IMR-90 (cell line): ENCODE measurements around the gene MTA1. TPM values are rescaled to one million over a fixed set of nuclear protein-coding genes. Genes with fewer than 3 reads are reported as not detected.

ENCODE experiments used
- ATAC-seq: fragments of 200-7000 bp; cut with Tn5 transposase; 2 replicates; pipeline ENCODE4 v1.9.1; 2020; ENCODE audit warnings: low read depth, mild to moderate bottlenecking, moderate library complexity
- BruUV-seq: library from RNA; stranded (reverse); fragments of 400-500 nt; replicated peaks from 2 replicates; lab custom pipeline; 2021; lab: Mats Ljungman, UMichigan
- CTCF ChIA-PET: fragments of 300-600 bp; formaldehyde crosslinking; extraction: SDS; loops from one replicate; lab custom pipeline; 2021; ENCODE audit warnings: antibody characterized with exemption; lab: Yijun Ruan, JAX
- POLR2A ChIA-PET: fragments of 300-600 bp; sonication (Branson Sonifier 250); formaldehyde crosslinking; loops from one replicate; lab custom pipeline; 2022; ENCODE audit warnings: antibody characterized with exemption; ENCODE audit not compliant: unreplicated experiment; lab: Charles Lee
- DNase-seq: peaks from one replicate; pipeline ENCODE4 v3.0.0; 2013
- H2AFZ ChIP-seq: replicated peaks from 2 replicates; pipeline ENCODE3; 2013; ENCODE audit warnings: low read length, mild to moderate bottlenecking; ENCODE audit not compliant: poor library complexity
- H2AK5ac ChIP-seq: 2 replicates; pipeline ENCODE4 v1.6.1; 2013; ENCODE audit warnings: low read depth, low read length, inconsistent platforms
- H2AK9ac ChIP-seq: replicated peaks from 2 replicates; pipeline ENCODE3; 2013; ENCODE audit warnings: mild to moderate bottlenecking, low read depth, low read length, moderate library complexity; ENCODE audit not compliant: poor library complexity
- H2BK120ac ChIP-seq: 2 replicates; pipeline ENCODE4 v1.6.1; 2013; ENCODE audit warnings: low read depth, low read length, inconsistent platforms
- H2BK15ac ChIP-seq: 3 replicates; pipeline ENCODE4 v1.6.1; 2013; ENCODE audit warnings: low read depth, low read length, inconsistent platforms
- H2BK20ac ChIP-seq: 2 replicates; pipeline ENCODE4 v1.6.1; 2013; ENCODE audit warnings: low read depth, mild to moderate bottlenecking, inconsistent platforms, low read length, moderate library complexity
- H2BK5ac ChIP-seq: 2 replicates; pipeline ENCODE4 v1.6.1; 2013; ENCODE audit warnings: mild to moderate bottlenecking, low read depth, low read length, inconsistent platforms; ENCODE audit not compliant: poor library complexity, severe bottlenecking
- H3K14ac ChIP-seq: replicated peaks from 2 replicates; pipeline ENCODE4 v1.6.1; 2013; ENCODE audit warnings: low read depth, low read length, inconsistent platforms
- H3K18ac ChIP-seq: 2 replicates; pipeline ENCODE4 v1.6.1; 2013; ENCODE audit warnings: low read depth, low read length, control low read depth
- H3K23ac ChIP-seq: 2 replicates; pipeline ENCODE4 v1.6.1; 2013; ENCODE audit warnings: low read depth, low read length, inconsistent platforms
- H3K27ac ChIP-seq: 2 replicates; pipeline ENCODE4 v1.5.1; 2013; ENCODE audit warnings: mild to moderate bottlenecking, control low read depth, low read length; ENCODE audit not compliant: insufficient read depth
- H3K27me3 ChIP-seq: 2 replicates; pipeline ENCODE4 v1.6.1; 2013; ENCODE audit warnings: low read length; ENCODE audit not compliant: control insufficient read depth, insufficient read depth
- H3K36me3 ChIP-seq: 2 replicates; pipeline ENCODE4 v1.6.1; 2013; ENCODE audit warnings: low read length, mixed read lengths; ENCODE audit not compliant: control insufficient read depth, insufficient read depth
- H3K4ac ChIP-seq: 2 replicates; pipeline ENCODE4 v1.6.1; 2013; ENCODE audit warnings: low read depth, low read length, inconsistent platforms
- H3K4me1 ChIP-seq: 2 replicates; pipeline ENCODE4 v1.6.1; 2013; ENCODE audit warnings: low read length, mixed read lengths; ENCODE audit not compliant: control insufficient read depth, insufficient read depth
- H3K4me2 ChIP-seq: 2 replicates; pipeline ENCODE4 v1.6.1; 2013; ENCODE audit warnings: low read depth, mild to moderate bottlenecking, control low read depth, low read length, moderate library complexity
- H3K4me3 ChIP-seq: 2 replicates; pipeline ENCODE4 v1.5.1; 2013; ENCODE audit warnings: low read depth, mild to moderate bottlenecking, control low read depth, low read length, moderate library complexity; ENCODE audit not compliant: insufficient read depth
- H3K56ac ChIP-seq: 2 replicates; pipeline ENCODE4 v1.6.1; 2013; ENCODE audit warnings: low read length, inconsistent platforms; ENCODE audit not compliant: insufficient read depth; ENCODE audit errors: extremely low read depth
- H3K79me1 ChIP-seq, 2 experiments: 2 replicates each; pipeline ENCODE4 v1.6.1; 2013; ENCODE audit warnings: low read length in 2 of 2, inconsistent platforms in 1 of 2, low read depth in 1 of 2
- H3K9ac ChIP-seq: 2 replicates; pipeline ENCODE4 v1.6.1; 2013; ENCODE audit warnings: low read depth, low read length, control low read depth
- H3K9me1 ChIP-seq: 2 replicates; pipeline ENCODE4 v1.6.1; 2013; ENCODE audit warnings: low read length, inconsistent platforms; ENCODE audit not compliant: insufficient read depth
- H3K9me3 ChIP-seq: 2 replicates; pipeline ENCODE4 v1.6.1; 2013; ENCODE audit warnings: low read length; ENCODE audit not compliant: control insufficient read depth, insufficient read depth
- H4K20me1 ChIP-seq: 2 replicates; pipeline ENCODE4 v1.6.1; 2013; ENCODE audit warnings: low read length, inconsistent platforms; ENCODE audit not compliant: insufficient read depth
- H4K5ac ChIP-seq: 2 replicates; pipeline ENCODE4 v1.6.1; 2013; ENCODE audit warnings: mild to moderate bottlenecking, low read depth, low read length, control low read depth
- H4K8ac ChIP-seq, 2 experiments: 2 replicates each; pipeline ENCODE4 v1.6.1; 2013; ENCODE audit warnings: low read depth in 2 of 2, low read length in 2 of 2, control low read depth in 1 of 2, inconsistent platforms in 1 of 2
- H4K91ac ChIP-seq: 2 replicates; pipeline ENCODE4 v1.6.1; 2013; ENCODE audit warnings: low read depth, low read length, inconsistent platforms; ENCODE audit not compliant: insufficient read depth
- BHLHE40 ChIP-seq: fragments of 150-350 bp; IDR thresholded peaks from 2 replicates; pipeline ENCODE4 v1.6.1; 2016; ENCODE audit warnings: mild to moderate bottlenecking, low read depth, low read length
- CEBPB ChIP-seq: IDR thresholded peaks from 2 replicates; pipeline ENCODE4 v1.6.1; 2012; ENCODE audit warnings: low read depth, low read length, improper control_type of control experiment
- CHD1 ChIP-seq: IDR thresholded peaks from 2 replicates; pipeline ENCODE4 v1.6.1; 2012; ENCODE audit warnings: low read depth, low read length, improper control_type of control experiment
- CTCF ChIP-seq: conservative IDR thresholded peaks from 2 replicates; pipeline ENCODE4 v1.5.1; 2012; ENCODE audit warnings: mild to moderate bottlenecking, low read depth, low read length, improper control_type of control experiment
- FOS ChIP-seq: fragments of 150-350 bp; IDR thresholded peaks from 2 replicates; pipeline ENCODE4 v1.6.1; 2016; ENCODE audit warnings: low read depth, low read length
- MAFK ChIP-seq: IDR thresholded peaks from 2 replicates; pipeline ENCODE4 v1.6.1; 2012; ENCODE audit warnings: low read depth, low read length, improper control_type of control experiment
- MAZ ChIP-seq: IDR thresholded peaks from 2 replicates; pipeline ENCODE4 v1.6.1; 2012; ENCODE audit warnings: low read depth, mild to moderate bottlenecking, low read length, improper control_type of control experiment, moderate library complexity, borderline replicate concordance
- MXI1 ChIP-seq: IDR thresholded peaks from 2 replicates; pipeline ENCODE4 v1.6.1; 2012; ENCODE audit warnings: low read depth, mild to moderate bottlenecking, low read length, moderate library complexity, borderline replicate concordance
- NFE2L2 ChIP-seq: fragments of 150-350 bp; IDR thresholded peaks from 2 replicates; pipeline ENCODE4 v1.6.1; 2016; ENCODE audit warnings: low read depth, mild to moderate bottlenecking, low read length
- POLR2A ChIP-seq: IDR thresholded peaks from 2 replicates; pipeline ENCODE4 v1.6.1; 2012; ENCODE audit warnings: mild to moderate bottlenecking, low read depth, low read length
- RAD21 ChIP-seq: IDR thresholded peaks from 2 replicates; pipeline ENCODE4 v1.6.1; 2012; ENCODE audit warnings: low read length, improper control_type of control experiment
- RCOR1 ChIP-seq: IDR thresholded peaks from 2 replicates; pipeline ENCODE4 v1.6.1; 2012; ENCODE audit warnings: mild to moderate bottlenecking, low read length, improper control_type of control experiment; ENCODE audit not compliant: insufficient replicate concordance
- RFX5 ChIP-seq: IDR thresholded peaks from 2 replicates; pipeline ENCODE4 v1.8.0; 2012; ENCODE audit warnings: low read depth, mild to moderate bottlenecking, low read length, moderate library complexity
- SMC3 ChIP-seq: fragments of 150-350 bp; IDR thresholded peaks from 2 replicates; pipeline ENCODE4 v1.6.1; 2016; ENCODE audit warnings: low read depth, mild to moderate bottlenecking, antibody characterized with exemption, low read length, moderate library complexity
- WGBS, 2 experiments: methylation state at CpG; one replicate each; pipeline versions ENCODE4 v1.1.5 to v1.1.7; 2013; ENCODE audit warnings: missing lambda C conversion rate in 2 of 2; ENCODE audit not compliant: insufficient read length in 1 of 2; ENCODE audit errors: extremely low coverage in 2 of 2; 5-methylcytosine and 5-hydroxymethylcytosine counted together
- dilution Hi-C: fragments of 300-500 bp; cut with HindIII; formaldehyde crosslinking; loops from one replicate; pipeline ENCODE4 v1.14.3; 2018; ENCODE audit warnings: low sequenced_read_pairs; ENCODE audit not compliant: unreplicated experiment
- in situ Hi-C: fragments of 300-500 bp; cut with MboI; formaldehyde crosslinking; loops from 3 replicates; pipeline ENCODE4 v1.14.3; 2019; ENCODE audit warnings: low sequenced_read_pairs, inconsistent platforms, mixed read lengths
- intact Hi-C: fragments of 100-400 bp; cut with micrococcal nuclease; formaldehyde crosslinking; loops from 2 replicates; pipeline ENCODE4 v1.10.0; 2022
- polyA plus RNA-seq, 3 experiments: library from polyadenylated mRNA; depleted of rRNA; stranded (reverse); fragments of >200 nt; gene quantifications; 2 replicates each; pipeline ENCODE4 v1.2.3, GENCODE V29; 2012; ENCODE audit warnings: low replicate concordance in 1 of 3
- total RNA-seq: library from RNA; depleted of rRNA; stranded (reverse); fragments of >200 nt; gene quantifications from 2 replicates; pipeline ENCODE4 v1.2.3, GENCODE V29; 2012
- TF ChIP-seq, protein P1 (sequence below): fragments of 150-350 bp; IDR thresholded peaks from 2 replicates; pipeline ENCODE4 v1.6.1; 2016; ENCODE audit warnings: low read depth, mild to moderate bottlenecking, low read length, moderate library complexity, borderline replicate concordance
- TF ChIP-seq, protein P2 (sequence below): fragments of 150-350 bp; IDR thresholded peaks from 2 replicates; pipeline ENCODE4 v1.6.1; 2017; ENCODE audit warnings: mild to moderate bottlenecking, antibody characterized with exemption, low read length, low read depth

Gene MTA1
- total and polyA plus RNA-seq, 2 of the 4 experiments (the other 2 are of a cell fraction) = 21.5 to 61.6 TPM

- dilution Hi-C loops (no loop called here), in situ Hi-C loops (no loop called here), intact Hi-C loops (no loop called here)
- Histone ChIP-seq H2BK120ac (no peak overlapping the region), H2AK9ac (no peak overlapping the region), H3K36me3 (peaks cover 58% of the 10 kb centered on the region), H2AK5ac (no peak overlapping the region), H3K18ac (no peak overlapping the region), H3K79me1 (peaks cover 5 to 14% of the 10 kb centered on the region in 2 experiments; a peak in 2 of 4 replicates), H3K23ac (no peak overlapping the region), H3K4me1 (no peaks in the 10 kb centered on the region), H4K5ac (no peak overlapping the region), H2BK15ac (no peak overlapping the region), H2AFZ (no peak overlapping the region), H4K91ac (no peak overlapping the region), H3K9ac (no peak overlapping the region), H3K27me3 (no peaks in the 10 kb centered on the region), H3K9me3 (no peaks in the 10 kb centered on the region), H4K20me1 (peaks cover 1% of the 10 kb centered on the region; the same call in 1 of the 2 replicates), H2BK20ac (no peak overlapping the region), H4K8ac (no peak overlapping the region), H3K4me2 (no peak overlapping the region), H3K4me3 (no peak overlapping the region), H3K27ac (no peak overlapping the region), H3K14ac (no peak overlapping the region), H2BK5ac (no peak overlapping the region), H3K4ac (no peak overlapping the region), H3K56ac (no peak overlapping the region), H3K9me1 (no peaks in the 10 kb centered on the region)
- BruUV-seq = no TSS peak
- no peak for ATAC-seq
- DNase-seq = no peak
- POLR2A ChIA-PET = no interaction called here
- CTCF ChIA-PET = no interaction called here
- TF ChIP-seq MAZ = no peak
- TF ChIP-seq NFE2L2 = no peak
- no peak for TF ChIP-seq RAD21
- TF ChIP-seq, protein P1, sequence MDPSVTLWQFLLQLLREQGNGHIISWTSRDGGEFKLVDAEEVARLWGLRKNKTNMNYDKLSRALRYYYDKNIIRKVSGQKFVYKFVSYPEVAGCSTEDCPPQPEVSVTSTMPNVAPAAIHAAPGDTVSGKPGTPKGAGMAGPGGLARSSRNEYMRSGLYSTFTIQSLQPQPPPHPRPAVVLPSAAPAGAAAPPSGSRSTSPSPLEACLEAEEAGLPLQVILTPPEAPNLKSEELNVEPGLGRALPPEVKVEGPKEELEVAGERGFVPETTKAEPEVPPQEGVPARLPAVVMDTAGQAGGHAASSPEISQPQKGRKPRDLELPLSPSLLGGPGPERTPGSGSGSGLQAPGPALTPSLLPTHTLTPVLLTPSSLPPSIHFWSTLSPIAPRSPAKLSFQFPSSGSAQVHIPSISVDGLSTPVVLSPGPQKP = no peak
- TF ChIP-seq SMC3 = no peak
- no peak for TF ChIP-seq CHD1
- TF ChIP-seq, protein P2, sequence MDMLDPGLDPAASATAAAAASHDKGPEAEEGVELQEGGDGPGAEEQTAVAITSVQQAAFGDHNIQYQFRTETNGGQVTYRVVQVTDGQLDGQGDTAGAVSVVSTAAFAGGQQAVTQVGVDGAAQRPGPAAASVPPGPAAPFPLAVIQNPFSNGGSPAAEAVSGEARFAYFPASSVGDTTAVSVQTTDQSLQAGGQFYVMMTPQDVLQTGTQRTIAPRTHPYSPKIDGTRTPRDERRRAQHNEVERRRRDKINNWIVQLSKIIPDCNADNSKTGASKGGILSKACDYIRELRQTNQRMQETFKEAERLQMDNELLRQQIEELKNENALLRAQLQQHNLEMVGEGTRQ = no peak
- TF ChIP-seq RCOR1 = no peak
- TF ChIP-seq RFX5 = no peak
- TF ChIP-seq MXI1 = no peak
- TF ChIP-seq CTCF = no peak
- no peak for TF ChIP-seq CEBPB
- TF ChIP-seq FOS = no peak
- no peak for TF ChIP-seq POLR2A
- no peak for TF ChIP-seq BHLHE40
- no peak for TF ChIP-seq MAFK
- WGBS, 2 experiments = 92% methylated on average over 5 of the region's 14 CpGs; no CpG with 5 or more reads in 1 of the 2 experiments
Measured at GRCh38 chr14:105453847-105454246, 34.2 kb downstream of the MTA1 start.
